Suprapubic skin (tissue), 3 donors: ENCODE results near the gene HABP4.

Experiments used
- EP300 ChIP-seq: sonication (generic); formaldehyde crosslinking; IDR thresholded peaks from one replicate; pipeline ENCODE4 v1.6.1; 2017; ENCODE audit warnings: antibody characterized with exemption
- POLR2A ChIP-seq, 2 donors: fragments of 450-650 bp; IDR thresholded peaks; one replicate each; pipeline ENCODE4 v1.6.1; 2017; ENCODE audit warnings: antibody characterized with exemption in 2 of 2, mild to moderate bottlenecking in 2 of 2, moderate library complexity in 2 of 2
- TF ChIP-seq, protein P1 (sequence below), 2 donors: fragments of 200-600 bp in 1 of 2; fragments of 450-650 bp in 1 of 2; sonication (generic) in 1 of 2; IDR thresholded peaks; one replicate each; pipeline ENCODE4 v1.5.1; 2016 to 2019; ENCODE audit warnings: antibody characterized with exemption in 2 of 2, mild to moderate bottlenecking in 1 of 2, moderate library complexity in 1 of 2

DNA sequence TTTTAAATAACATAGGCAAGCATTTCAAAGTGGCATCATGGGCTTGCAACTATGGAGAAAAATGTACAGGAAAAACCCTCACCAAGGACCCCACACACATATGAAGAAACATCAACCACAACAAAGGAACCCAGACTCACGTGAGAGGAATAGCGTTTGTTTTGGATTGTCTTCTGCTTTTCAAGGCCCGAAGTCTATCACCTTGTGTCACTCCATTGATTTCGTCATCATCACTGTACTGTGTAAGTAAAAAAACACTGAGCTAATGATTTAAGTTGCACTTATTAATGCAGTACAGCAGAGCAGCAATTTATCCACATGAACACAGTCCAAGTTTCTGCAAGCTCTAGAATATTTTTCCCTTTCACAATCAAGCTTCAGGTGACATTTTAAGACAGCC lies 72.4 kb downstream of the HABP4 start:
- TF ChIP-seq EP300 (no peak), POLR2A (IDR thresholded peaks at IDR 0.05) (no peak)
- TF ChIP-seq, protein P1, sequence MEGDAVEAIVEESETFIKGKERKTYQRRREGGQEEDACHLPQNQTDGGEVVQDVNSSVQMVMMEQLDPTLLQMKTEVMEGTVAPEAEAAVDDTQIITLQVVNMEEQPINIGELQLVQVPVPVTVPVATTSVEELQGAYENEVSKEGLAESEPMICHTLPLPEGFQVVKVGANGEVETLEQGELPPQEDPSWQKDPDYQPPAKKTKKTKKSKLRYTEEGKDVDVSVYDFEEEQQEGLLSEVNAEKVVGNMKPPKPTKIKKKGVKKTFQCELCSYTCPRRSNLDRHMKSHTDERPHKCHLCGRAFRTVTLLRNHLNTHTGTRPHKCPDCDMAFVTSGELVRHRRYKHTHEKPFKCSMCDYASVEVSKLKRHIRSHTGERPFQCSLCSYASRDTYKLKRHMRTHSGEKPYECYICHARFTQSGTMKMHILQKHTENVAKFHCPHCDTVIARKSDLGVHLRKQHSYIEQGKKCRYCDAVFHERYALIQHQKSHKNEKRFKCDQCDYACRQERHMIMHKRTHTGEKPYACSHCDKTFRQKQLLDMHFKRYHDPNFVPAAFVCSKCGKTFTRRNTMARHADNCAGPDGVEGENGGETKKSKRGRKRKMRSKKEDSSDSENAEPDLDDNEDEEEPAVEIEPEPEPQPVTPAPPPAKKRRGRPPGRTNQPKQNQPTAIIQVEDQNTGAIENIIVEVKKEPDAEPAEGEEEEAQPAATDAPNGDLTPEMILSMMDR (IDR thresholded peaks at IDR 0.05) = no peak
